Coronary artery (tissue), 2 donors: ENCODE measurements around the gene SPRED2.

Source experiments
- DNase-seq: peaks from one replicate; pipeline ENCODE4 v3.0.0-alpha.2; 2017; ENCODE audit warnings: low spot score
- H3K27ac ChIP-seq, 2 donors: fragments of 200-600 bp; sonication (generic); one replicate each; pipeline ENCODE4 v1.5.1; 2016 to 2019
- H3K4me3 ChIP-seq: fragments of 200-600 bp; sonication (generic); 2 replicates; pipeline ENCODE4 v1.5.1; 2016; ENCODE audit warnings: mild to moderate bottlenecking, moderate library complexity
- CTCF ChIP-seq: fragments of 200-600 bp; sonication (generic); IDR thresholded peaks from one replicate; pipeline ENCODE4 v1.5.1; 2019; ENCODE audit warnings: antibody characterized with exemption

The SPRED2 gene

GRCh38 chr2:65380255-65380654 is 52.1 kb downstream of the SPRED2 start:
- TF ChIP-seq CTCF: no peak

GRCh38 chr2:65379721-65380171 is 52.7 kb downstream of the SPRED2 start:
- no peak for TF ChIP-seq CTCF
- H3K27ac ChIP-seq: no peak overlapping the region
- no peak overlapping the region for H3K4me3 ChIP-seq
- DNase-seq: no peak

More at GRCh38 chr2:65380255-65380654, 52.1 kb downstream of the SPRED2 start:
- no peak for DNase-seq
- H3K4me3 ChIP-seq: no peak overlapping the region
- no peak overlapping the region for H3K27ac ChIP-seq

GRCh38 chr2:65379223-65379622 is 53.2 kb downstream of the SPRED2 start:
- Histone ChIP-seq H3K27ac (no peak overlapping the region), H3K4me3 (no peak overlapping the region)
- no peak for TF ChIP-seq CTCF
- DNase-seq: no peak

- Histone ChIP-seq H3K27ac (no peak overlapping the region), H3K4me3 (no peak overlapping the region)
- DNase-seq: no peak
- TF ChIP-seq CTCF: no peak
These were observed 54.1 kb downstream of the SPRED2 start for GRCh38 chr2:65378290-65378689.

- TF ChIP-seq CTCF: no peak
- DNase-seq: no peak
- no peak overlapping the region for H3K27ac ChIP-seq
- no peak overlapping the region for H3K4me3 ChIP-seq
These were observed 54.7 kb downstream of the SPRED2 start for GRCh38 chr2:65377556-65378192.

GRCh38 chr2:65375723-65376122 is 56.7 kb downstream of the SPRED2 start:
- DNase-seq: no peak
- H3K4me3 ChIP-seq: no peak overlapping the region
- TF ChIP-seq CTCF: no peak

GRCh38 chr2:65374999-65375398 is 57.4 kb downstream of the SPRED2 start:
- DNase-seq: no peak

More at GRCh38 chr2:65375723-65376122, 56.7 kb downstream of the SPRED2 start:
- H3K27ac ChIP-seq: no peak overlapping the region

More at GRCh38 chr2:65374999-65375398, 57.4 kb downstream of the SPRED2 start:
- Histone ChIP-seq H3K27ac (no peak overlapping the region), H3K4me3 (no peak overlapping the region)
- no peak for TF ChIP-seq CTCF
